A172 (cell line): ENCODE measurements around the gene AGAP1. TPM values are rescaled to one million over a fixed set of nuclear protein-coding genes. Genes with fewer than 3 reads are reported as not detected.
"Not testable (repeated sequence)": the region's sequence is repeated elsewhere in the genome, so short reads cannot be mapped to it uniquely, and the experiment has no call there.

ENCODE experiments used
- DNase-seq: peaks from one replicate; pipeline ENCODE4 v3.0.0-alpha.2; 2015; ENCODE audit warnings: low spot score
- total RNA-seq: library from RNA; depleted of rRNA; stranded (reverse); fragments of >200 nt; shearing (Covaris generic); gene quantifications from 2 replicates; pipeline ENCODE4 v1.2.3, GENCODE V29; 2014

Gene AGAP1
- total RNA-seq, 1 experiment from 2014 or later = 13.9 TPM

DNA sequence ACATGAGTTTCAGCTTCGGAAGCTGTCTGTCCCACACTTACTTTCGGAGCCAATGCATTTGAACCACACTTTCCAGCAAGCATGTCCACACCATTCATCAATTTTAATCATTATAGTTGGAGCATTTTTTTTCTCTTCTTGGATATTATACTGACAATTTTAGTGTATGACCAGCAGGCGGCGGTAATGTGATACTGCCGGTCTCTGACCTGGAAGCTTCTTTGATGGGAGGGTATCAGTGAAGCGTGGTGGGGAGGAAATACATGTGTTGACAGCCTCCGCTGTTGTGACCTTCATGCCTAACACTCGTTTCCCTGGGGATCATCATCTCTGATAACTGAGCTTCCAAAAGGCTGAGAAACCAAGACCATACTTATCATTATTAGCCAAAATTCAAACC is 442.6 kb downstream of the AGAP1 start:
- peak; percentile 15 for DNase-seq

DNA sequence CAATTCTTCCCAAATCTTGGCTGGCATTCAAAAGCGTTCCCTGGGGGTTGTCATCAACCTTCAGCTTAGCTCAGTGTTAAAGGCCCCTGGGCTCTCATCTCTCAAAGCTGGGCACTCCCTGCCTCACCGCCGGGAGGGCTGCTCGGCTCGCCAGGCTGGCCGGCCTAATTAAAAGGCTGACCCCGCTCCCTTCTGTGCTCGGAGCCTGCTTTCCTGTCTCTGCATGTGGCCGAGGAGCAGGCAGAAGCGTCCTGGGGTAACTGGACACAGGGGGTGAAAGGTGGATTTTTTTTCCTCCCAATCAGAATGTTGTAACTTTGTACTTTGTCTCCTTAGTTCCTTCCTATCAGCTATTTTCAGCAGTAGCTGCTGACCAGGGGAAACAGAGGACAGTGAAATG is 443.2 kb downstream of the AGAP1 start:
- DNase-seq = no peak

DNA sequence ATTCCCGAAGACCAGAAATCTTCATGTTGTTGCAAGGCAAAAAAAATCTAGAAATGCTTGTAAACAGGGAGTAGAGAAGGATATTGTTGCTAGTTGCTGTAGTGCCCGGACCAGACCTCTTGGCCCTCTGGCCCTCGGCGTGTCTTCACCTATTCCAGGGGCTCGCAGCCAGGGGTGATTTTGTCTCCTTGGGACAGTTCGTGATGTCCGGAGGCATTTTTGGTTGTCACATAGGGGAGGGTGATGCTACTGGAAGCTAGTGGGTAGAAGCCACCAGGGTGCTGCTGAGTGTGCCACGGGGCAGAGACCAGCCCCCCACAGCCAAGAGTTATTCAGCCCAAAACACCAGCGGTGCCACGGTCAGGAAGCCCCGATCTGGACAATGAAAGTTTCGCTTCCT is 443.7 kb downstream of the AGAP1 start:
- no peak for DNase-seq

DNA sequence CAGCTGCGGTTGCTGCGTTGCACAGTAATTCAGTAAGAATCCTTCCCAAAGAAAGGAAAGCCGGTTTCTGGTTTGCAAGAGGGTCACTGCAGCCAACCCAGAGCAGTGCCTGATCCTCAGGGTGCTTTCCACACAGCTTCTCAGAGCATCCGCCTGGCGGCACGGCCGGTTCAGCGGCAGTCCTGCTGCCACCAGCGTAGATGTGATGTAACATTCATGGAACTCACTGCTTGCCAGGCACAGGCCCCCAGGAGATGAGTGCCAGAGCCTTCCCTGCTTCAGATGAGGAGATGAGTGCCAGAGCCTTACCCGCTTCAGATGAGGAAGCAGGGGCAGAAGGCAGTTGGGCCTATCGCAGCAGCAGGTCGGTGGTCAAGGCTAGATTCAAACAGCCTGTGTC is 444.1 kb downstream of the AGAP1 start:
- DNase-seq = no peak

DNA sequence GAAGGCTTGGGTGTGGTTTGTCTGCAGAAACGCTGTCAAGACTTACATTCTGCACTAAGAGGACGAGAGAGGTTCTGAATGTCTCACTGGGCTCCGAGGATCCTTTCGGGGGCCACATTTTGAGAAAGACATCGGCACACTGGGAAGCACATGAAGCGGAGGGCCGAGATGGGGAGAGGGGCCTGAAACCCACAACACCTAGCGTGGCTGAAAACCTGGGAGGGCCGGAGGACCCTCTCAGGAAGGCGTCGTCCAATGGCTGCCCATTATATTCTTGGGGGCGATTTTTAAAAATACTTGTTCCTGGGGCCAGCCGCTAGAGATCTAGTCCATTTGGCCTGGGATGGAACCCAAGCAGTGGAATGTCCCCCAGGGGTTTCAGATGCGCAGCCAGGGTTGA is 444.8 kb downstream of the AGAP1 start:
- DNase-seq = no peak

DNA sequence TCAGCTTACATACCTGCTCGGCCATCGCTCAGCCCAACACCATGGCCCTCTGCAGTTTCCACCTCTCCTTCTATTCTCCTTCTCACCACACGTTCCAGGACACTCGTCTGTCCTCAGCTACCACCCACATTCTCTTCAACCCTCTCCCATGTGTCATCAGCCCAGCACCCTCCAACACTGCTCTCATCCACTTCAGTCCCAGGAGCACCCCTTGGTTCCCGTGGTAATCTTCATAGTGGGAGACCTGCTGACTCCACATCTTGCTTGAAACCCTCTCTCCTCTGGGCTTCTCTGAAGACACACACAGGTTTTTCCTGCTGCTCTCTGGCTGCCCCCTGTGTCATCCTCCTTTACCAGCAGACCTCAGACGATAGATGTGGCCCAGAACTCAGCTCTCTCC is 445.6 kb downstream of the AGAP1 start:
- DNase-seq = peak; percentile 40

DNA sequence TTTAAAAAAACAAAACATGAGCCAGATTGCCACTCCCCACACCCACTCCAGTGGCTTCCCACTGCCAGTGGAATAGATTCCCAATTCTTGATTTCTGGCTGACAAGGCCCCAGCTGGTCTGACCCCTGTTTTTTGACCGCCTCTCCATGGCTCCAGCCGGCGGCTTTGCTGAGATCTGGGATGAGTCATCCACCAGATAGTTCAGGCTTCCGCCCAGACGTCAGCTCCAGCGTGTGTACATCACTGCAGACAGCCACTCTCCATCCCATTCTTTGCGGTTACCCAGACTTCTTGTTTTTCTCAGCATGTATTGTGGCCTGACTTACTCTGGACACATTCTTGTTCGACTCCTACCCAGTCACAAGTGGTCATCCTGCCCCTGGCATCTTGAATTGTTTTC is 446.5 kb downstream of the AGAP1 start:
- peak; percentile 98 for DNase-seq

DNA sequence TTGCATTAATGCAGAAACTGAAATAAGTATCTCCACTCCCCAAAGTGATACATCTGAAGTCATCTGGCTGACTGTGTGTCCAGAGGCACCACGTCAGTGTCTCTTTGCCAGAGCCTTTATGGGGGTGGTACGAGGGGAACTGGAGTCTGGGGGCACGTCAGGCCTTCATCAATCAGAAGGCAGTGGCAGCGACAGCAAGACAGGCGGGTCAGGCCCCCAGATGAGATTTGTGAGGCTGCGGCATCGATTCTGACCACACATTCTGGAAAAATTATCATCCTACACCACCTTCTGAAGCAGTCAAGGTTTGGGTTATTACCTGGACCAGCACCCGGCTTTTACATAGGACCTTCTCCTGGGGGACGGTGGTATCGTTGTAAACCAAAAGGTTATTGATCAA is 450.7 kb downstream of the AGAP1 start:
- DNase-seq = no peak

DNA sequence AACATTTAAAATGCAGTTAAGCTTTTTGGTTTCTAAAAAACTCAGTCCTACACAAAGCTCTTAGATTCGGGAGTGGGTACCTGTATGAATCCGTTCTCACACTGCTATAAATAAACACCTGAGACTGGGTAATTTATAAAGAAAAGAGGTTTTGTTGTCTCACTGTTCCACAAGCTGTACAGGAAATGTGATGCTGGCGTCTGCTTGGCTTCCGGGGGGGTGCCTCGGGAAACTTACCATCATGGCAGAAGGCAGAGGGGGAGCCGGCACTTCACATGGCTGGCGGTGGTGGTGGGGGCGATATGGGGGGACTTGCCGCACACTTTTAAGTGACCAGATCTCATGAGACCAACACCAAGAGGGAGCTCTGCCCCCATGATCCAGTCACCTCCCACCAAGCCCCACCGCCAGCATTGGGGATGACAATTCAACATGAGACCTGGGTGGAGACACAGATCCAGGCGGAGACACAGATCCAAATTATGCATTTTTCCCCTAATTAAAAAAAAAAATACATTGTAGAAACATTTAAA is 451.8 kb downstream of the AGAP1 start:
- DNase-seq = no peak

DNA sequence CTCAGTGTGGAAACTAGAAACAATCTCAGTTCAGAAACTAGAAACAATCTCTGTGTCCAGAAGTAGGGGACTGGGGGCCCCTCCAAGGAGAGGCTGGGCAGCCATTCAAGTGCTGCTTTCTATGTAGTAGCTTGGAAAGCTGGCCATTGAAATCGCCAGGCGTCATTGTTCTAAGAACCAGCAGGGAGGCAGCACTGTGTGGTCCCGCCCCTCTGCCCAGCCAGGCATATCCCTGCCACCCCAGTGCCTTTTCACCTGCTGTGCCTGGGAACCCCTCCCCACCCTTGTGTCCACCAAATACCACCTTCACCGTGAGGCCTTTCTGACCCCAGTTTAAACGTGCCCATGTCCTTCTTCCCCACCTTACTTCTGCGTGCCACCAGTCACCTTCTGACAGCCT is 452.7 kb downstream of the AGAP1 start:
- DNase-seq = no peak

DNA sequence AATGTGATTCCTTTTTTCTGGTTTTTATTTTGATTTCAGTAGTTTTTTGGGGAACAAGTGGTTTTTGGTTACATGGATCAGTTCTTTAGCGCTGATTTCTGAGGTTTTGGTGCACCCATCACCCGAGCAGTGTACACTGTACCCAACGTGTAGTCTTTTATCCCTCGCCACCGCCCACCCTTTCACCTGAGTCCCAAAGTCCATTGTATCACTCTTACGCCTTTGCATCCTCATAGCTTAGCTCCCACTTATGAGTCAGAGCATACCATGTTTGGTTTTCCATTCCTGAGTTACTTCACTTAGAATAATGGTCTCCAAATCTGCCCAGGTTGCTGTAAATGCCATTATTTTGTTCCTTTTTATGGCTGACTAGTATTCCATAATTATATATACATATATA is 453.2 kb downstream of the AGAP1 start:
- DNase-seq = not testable (repeated sequence)

DNA sequence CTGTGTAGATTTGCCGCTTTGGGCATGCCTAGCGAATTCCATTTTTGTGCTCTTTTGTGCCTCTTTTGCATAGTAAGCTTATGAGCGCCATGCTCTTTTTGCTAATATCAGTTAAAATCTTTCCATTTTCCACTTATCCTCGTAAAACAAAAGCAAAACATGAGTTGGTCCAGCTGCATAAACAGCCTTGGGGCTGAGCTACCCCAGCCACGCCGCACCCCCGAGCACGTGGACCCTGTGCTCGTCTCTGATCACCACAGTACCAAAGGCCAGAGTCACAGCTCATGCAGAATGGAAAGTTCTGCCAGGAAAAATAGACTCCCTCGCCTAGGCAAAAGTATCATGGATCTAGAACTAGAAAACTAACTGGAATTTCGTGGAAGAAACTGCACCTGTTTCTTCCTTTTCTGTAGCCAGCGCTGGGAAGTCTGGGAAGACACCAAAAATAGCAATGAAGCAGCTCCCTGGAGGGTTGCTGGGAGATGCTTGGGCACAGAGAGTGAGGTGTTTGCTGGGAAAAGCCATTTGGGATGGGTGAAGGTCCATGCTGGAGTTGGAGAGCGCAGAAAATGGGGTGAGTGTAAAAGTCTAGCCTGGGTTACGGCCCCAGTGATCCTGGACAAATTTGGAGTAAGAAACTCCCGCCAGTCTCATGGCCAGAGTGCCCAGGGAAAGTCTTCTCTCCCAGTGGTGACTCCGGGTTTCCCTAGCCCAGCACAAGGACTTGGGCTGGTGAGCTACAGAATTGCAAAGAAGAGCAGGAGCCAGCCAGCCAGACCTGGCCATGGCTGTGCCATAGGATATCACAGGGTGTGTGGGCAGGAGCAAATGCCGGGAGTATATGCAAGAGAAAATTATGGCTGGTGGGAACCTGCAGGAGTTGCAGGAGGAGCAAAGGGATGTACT is 456.0 kb downstream of the AGAP1 start:
- DNase-seq = no peak

DNA sequence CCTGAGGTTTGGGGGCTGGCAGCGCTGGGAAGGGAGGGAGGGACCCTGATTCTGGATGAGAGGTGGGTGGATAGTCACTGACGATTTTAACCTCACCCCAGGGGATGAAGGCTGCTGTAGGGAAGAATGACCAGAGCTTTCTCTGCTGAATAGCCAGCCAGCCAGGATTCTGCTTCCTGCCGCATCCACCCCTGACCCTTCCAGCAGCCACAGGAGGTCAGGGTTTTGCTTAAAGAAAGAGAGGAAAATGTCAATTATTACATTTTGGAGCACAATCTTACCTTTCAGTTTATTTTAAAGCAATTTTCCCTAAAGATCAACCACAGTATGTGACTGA is 456.6 kb downstream of the AGAP1 start:
- no peak for DNase-seq

DNA sequence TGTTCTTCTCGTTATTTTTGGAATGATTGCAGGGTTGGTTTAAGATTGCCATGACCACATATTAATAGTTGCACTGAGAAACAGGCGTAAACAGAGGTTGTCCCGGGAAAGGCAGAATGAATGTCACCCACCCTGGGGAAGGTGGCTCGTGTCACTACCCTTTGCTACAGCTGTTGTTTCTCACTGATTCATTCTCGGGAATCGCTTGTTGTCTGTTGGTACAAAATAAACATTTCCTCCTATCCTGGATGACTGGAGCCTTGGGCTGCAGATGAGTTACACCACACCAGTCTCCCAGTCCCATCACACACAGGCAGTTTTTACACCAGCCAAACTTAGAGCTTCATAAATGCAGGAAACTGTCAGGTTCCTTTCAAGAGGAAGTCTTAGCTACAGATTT is 457.6 kb downstream of the AGAP1 start:
- DNase-seq = no peak

DNA sequence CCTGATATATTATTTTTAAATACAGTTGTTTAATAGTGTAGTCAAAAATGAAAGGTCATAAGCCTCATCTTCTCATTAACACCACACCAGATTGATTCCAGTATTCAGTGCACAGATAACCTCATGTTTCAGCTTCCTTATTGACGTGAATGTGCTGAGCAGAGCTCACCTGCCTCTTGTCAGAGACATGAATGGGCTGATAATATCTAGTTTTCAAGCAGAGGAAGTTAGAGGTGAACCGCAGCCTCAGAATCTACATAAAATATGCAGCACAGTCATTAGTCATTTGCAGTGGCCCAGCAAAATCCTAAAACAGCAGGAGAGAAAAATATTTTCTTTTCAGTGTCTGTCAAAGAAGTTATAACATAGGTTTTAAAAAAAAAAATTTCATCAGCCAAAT is 458.1 kb downstream of the AGAP1 start:
- no peak for DNase-seq

DNA sequence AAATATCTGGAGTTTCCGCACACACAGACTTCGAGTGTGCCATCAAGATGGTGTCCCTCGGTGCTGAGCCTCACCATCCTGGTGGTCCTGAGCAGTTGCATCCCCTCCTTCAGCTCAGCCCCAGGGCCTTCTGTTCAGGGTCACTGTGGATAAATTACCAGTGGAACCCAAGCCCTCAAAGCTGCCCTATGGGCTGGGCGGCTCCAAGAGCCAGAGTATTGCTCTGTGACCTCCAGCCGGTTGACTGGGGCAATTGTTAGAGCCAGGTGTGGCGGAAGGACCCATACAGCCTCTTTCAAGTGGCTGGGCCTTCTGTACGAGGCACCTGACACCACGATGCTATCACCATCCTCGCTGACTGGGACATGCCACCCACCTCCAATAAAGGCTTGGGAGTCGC is 458.9 kb downstream of the AGAP1 start:
- no peak for DNase-seq

DNA sequence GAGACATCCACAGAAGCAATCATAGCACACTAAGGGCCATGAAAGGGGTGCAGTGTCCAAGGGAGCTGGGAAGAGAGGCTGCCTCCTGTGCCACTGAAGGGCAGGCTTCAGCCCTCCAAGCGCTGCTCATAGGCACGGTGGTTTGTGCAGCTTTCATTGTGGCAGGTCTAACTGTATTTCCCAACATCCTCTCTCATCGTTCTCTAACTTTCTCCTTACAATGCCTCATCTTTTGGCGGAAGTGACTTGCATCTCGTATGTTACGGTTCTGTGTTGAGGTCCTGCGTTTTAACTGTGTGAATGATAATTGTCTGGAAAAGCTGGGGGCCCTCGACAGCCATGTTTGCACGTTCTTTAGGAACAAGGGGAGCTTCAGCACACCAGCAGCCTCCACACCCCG is 460.4 kb downstream of the AGAP1 start:
- no peak for DNase-seq

DNA sequence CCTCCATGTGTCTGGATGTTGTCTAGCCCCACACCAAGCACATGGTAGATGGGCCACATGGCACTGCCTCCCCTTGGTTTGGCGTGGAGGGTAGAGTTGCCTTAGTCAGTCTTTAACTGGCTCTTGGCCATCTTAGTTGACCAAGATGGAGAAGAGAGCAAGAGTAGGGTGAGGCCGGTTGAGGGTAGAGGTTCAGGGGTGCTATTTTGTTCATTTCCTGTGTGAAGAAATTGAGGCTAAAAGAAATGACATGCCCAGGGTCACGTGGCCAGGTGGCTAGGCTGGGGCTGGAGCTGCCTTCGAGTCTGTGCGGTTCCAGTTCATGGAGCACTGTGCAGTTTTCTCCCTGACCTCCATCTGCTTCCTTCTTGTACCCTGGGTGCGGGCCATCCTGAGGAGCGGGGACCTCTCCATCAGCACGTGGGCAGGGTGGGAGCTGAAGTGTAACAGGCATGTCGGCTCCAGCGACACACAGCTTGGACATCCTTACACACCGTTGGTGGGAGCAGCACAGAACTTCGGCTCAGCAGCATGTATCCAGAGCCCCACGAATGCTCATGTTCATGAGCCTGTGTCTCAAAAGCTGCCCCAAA is 461.1 kb downstream of the AGAP1 start:
- no peak for DNase-seq

DNA sequence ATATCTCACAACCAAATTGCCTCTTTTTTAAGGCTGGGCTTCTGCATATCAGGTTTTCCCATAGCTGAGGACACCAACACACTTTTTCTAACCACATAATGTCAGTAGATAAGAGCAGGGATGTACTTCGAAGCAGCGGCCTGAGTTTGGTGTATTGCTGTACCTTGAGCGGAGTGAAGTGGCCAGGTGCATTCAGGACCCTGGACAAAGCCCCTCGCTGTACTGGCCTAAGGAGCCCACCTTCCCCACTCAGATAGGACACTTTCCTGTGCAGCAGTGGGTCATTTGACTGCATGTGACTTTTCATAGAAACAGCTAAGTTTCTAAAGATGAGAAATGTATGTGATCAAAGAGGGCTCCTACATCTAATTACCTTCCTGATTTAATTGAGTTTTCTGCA is 461.8 kb downstream of the AGAP1 start:
- no peak for DNase-seq

DNA sequence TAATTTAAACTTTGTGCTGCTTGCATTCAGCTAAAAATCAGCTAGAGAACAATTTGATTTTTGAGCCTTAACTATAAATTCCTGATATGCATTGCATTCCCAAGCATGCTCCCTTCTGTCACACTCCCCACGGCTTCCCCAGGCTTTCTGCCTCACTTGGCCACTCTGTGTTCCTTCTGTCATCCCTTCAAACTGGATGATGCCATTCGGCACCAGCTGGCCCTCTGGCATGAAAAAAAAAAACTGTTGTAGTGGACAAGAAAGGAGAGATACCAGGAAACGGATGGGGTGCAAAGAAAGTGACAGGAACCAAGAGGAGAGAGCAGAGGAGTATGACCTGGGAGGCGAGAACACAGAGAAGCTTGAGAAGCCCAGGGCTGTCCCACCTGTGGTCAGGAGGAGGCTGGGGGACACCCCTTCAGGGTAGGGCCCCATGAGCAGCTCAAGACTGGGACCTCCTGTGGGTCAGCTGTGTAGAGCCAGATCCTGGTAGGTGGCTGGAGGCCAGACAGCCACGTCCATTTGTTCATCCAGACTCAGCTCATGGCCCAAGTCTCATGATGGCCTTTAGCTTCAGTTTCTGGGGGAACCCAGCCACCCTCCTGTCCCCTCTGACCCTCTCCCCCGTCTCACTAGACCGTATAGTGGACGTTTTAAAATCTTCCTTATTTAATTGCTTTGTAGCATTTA is 462.6 kb downstream of the AGAP1 start:
- no peak for DNase-seq

DNA sequence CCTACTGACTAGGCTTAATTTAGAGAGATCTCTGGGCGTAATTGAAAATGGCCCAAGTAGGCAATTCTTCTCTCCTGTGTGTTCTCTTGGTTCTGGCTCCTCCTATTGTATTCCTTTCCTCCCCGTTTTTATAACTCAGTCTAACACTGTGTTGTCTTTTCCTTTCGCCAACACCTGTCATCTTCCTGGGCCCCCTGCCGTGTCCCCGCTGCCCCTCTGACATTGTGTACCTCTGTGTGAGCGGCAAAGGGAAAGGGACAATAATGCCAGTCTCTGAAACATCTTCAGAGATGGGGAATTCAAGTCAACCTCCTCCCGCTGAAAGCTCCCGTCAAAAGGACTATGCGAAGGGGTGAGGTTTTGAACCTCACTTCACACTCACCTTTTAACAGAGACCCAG is 463.4 kb downstream of the AGAP1 start:
- no peak for DNase-seq

DNA sequence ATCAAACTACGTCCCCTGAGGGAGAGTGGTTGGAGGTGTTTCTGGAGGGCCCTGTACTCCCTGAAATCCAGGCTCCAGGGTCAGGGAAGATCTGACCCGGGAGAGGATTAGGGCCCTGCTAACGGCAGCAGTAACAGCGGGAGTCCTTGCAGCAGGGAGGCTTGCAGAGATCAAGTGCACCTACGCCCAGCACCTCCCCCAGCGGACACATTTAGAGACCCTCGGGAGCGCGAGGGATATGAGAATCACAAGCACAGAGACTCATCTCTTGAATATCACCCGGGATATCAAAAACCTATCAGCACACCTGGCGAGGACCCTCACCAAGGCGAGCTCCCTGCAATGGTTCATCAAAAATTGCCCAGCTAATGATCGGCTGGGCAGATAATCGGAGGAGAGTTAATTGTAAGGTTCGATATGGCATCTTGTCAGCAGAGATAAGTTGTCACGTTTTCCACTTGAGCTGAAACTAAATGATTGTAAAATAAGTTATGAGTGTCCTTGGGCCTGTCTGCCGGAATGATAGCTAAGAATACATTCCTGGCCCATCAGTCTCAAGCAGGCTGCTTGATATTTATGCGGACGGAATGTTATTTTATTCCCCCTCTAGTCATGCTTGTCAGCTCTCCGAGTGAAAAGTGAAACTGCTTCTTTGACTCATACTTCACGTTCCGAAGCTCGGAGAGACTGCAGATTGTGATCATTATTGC is 464.5 kb downstream of the AGAP1 start:
- no peak for DNase-seq
